ENCODE results near the gene IGF1. TPM values are rescaled to one million over a fixed set of nuclear protein-coding genes. Genes with fewer than 3 reads are reported as not detected.

The IGF1 gene
- total RNA-seq, 1 experiment from 2014 or later, result 0.68 TPM

- no peak overlapping the region for H3K4me3 ChIP-seq
- peaks cover 5% of the 10 kb centered on the region for H3K9me3 ChIP-seq (replicated peaks)
- no peaks in the 10 kb centered on the region for H3K27me3 ChIP-seq (replicated peaks)
- 0 out of 2 replicates have a peak overlapping the region, but pooled peaks have one; percentile 16 for H3K27ac ChIP-seq
- DNase-seq (ENCODE audit: low read depth in 1 of 2, low spot score in 2 of 2), result no peak
- H3K36me3 ChIP-seq, result no peaks in the 10 kb centered on the region
- peaks cover 12% of the 10 kb centered on the region for H3K4me1 ChIP-seq (replicated peaks)
These were observed 3.7 kb upstream of the IGF1 start for GRCh38 chr12:102484017-102484416.

DNA sequence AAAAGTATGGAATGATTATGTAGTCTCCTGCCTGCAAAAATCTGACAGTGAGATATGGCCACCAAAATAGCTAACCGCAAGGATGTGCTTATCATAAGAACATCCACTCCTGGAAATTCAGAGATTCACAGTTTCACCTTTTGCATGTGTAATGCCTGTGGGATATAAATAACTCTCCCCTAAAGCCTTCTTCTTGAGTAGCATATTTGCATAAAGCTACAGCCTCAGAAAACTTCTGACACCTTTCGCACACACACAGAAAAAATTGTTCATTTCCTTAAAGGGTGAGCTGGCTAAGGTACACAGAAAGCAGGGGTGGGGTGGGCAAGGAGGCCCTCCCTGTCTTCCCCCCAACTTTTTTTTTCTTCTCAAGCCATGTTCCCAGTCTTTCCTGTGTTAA, 3.1 kb upstream of the IGF1 start:
- Histone ChIP-seq H3K27me3 (replicated peaks) (no peaks in the 10 kb centered on the region), H3K36me3 (no peaks in the 10 kb centered on the region), H3K27ac (no peak overlapping the region), H3K9me3 (replicated peaks) (peaks cover 5% of the 10 kb centered on the region), H3K4me1 (replicated peaks) (peaks cover 18% of the 10 kb centered on the region), H3K4me3 (no peak overlapping the region)
- no peak for DNase-seq (ENCODE audit: low read depth in 1 of 2, low spot score in 2 of 2)

DNA sequence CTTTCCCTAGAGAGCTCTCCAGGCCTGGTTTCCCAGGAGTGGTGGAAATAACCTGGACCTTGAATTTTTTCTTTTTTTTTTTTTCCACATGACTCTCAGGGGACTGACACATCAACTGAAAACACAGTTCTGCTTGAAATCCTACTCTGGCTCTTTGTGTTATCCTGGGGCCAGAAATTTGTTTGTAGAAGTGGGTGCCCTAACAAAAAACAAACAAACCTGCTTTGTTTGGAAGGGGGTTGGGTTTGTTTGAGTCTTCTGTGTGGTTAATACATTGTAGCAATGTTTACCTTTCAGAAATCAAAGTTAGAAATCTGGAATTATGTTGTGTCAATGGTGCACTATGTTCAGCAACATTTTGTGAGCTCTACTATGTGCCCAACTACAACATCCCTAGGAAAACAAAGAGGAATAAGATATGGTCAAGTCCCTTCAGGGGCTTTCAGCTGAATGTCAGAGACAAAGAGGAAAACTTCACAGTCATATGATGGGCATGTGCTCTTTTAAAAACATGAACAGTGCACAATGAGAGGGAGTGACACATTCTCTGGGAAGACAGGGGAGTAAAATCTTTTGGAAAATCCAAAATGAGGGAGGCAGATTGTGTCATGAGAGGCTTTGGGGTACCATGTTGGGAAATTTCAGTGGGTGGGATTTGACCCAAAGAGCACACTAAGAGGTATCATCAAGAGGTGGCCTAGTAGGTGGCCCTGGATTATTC, 1.5 kb upstream of the IGF1 start:
- DNase-seq (ENCODE audit: low read depth in 1 of 2, low spot score in 2 of 2), result peak in 1 of 2 experiments; percentile 16
- H3K4me1 ChIP-seq (replicated peaks), result peaks cover 18% of the 10 kb centered on the region
- H3K36me3 ChIP-seq, result no peaks in the 10 kb centered on the region
- H3K4me3 ChIP-seq, result no peak overlapping the region
- H3K27me3 ChIP-seq (replicated peaks), result no peaks in the 10 kb centered on the region
- H3K9me3 ChIP-seq (replicated peaks), result peaks cover 5% of the 10 kb centered on the region
- no peak overlapping the region for H3K27ac ChIP-seq

GRCh38 chr12:102479939-102480338, 424 bp downstream of the IGF1 start:
- H3K4me3 ChIP-seq, result no peak overlapping the region
- no peak for DNase-seq (ENCODE audit: low read depth in 1 of 2, low spot score in 2 of 2)
- peaks cover 19% of the 10 kb centered on the region for H3K4me1 ChIP-seq (replicated peaks)
- H3K27me3 ChIP-seq (replicated peaks), result no peaks in the 10 kb centered on the region
- peaks cover 5% of the 10 kb centered on the region for H3K9me3 ChIP-seq (replicated peaks)
- no peak overlapping the region for H3K27ac ChIP-seq
- no peaks in the 10 kb centered on the region for H3K36me3 ChIP-seq

- DNase-seq (ENCODE audit: low read depth in 1 of 2, low spot score in 2 of 2), result no peak
- no peak overlapping the region for H3K4me3 ChIP-seq
These were observed 1.1 kb downstream of the IGF1 start for GRCh38 chr12:102479099-102479885.

GRCh38 chr12:102478405-102479098, 1.8 kb downstream of the IGF1 start:
- peak in 1 of 2 experiments; percentile 16 for DNase-seq (ENCODE audit: low read depth in 1 of 2, low spot score in 2 of 2)
- Histone ChIP-seq H3K4me1 (replicated peaks) (peaks cover 22% of the 10 kb centered on the region), H3K9me3 (replicated peaks) (peaks cover 5% of the 10 kb centered on the region), H3K4me3 (no peak overlapping the region), H3K27ac (no peak overlapping the region), H3K36me3 (no peaks in the 10 kb centered on the region), H3K27me3 (replicated peaks) (no peaks in the 10 kb centered on the region)

More at GRCh38 chr12:102479099-102479885, 1.1 kb downstream of the IGF1 start:
- H3K9me3 ChIP-seq (replicated peaks), result peaks cover 5% of the 10 kb centered on the region
- no peaks in the 10 kb centered on the region for H3K27me3 ChIP-seq (replicated peaks)
- H3K4me1 ChIP-seq (replicated peaks), result peaks cover 23% of the 10 kb centered on the region
- H3K27ac ChIP-seq, result no peak overlapping the region
- no peaks in the 10 kb centered on the region for H3K36me3 ChIP-seq

DNA sequence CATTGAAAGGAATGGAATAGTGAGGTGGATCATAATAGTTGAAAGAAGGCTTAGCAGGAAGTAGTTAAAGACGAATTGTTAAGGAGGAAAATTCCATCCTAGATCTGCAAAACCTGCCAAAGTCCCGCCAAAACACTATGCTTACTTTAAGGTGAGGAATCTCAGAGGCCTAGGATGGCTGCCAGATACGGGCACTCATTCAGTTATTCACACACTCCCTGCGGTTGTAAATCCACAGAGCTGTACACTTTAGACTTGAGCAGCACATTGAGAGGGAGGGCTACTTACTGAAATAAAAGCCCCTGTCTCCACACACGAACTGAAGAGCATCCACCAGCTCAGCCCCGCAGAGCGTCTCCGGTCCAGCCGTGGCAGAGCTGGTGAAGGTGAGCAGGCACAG, 5.0 kb downstream of the IGF1 start:
- Histone ChIP-seq H3K4me3 (no peak overlapping the region), H3K27me3 (replicated peaks) (no peaks in the 10 kb centered on the region), H3K36me3 (no peaks in the 10 kb centered on the region), H3K4me1 (replicated peaks) (peaks cover 15% of the 10 kb centered on the region), H3K9me3 (replicated peaks) (no peaks in the 10 kb centered on the region), H3K27ac (no peak overlapping the region)
- DNase-seq (ENCODE audit: low read depth in 1 of 2, low spot score in 2 of 2), result no peak

DNA sequence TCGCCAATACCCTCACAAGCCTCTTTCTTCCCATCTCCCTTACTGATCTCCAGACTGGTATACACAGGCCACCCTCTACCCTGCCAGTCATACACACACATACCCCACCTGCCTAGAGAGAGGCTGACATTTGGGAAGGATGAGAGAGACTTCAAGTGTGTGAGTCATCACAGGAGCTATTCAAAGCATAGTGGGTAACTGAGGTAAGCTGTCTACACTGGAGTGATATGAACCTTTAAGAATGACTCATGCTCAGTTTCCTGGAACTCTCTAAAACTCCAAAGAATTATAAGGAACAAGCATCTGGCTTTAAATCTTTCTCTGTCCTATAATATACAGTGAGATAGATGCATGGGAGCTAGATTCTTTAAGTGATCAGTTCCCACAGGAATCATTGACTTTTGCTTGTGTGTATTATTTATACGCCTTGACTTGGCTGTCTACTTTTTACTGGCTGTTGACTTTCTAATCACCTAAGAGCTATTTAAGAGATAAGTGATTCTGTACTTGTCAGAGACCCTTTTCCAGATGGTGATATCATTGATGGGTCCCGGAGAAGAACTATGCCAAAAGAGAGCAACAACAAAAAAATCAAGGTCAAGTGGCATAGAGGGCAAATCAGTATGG, 5.8 kb downstream of the IGF1 start:
- Histone ChIP-seq H3K4me3 (no peak overlapping the region), H3K36me3 (no peaks in the 10 kb centered on the region), H3K9me3 (replicated peaks) (no peaks in the 10 kb centered on the region), H3K4me1 (replicated peaks) (peaks cover 15% of the 10 kb centered on the region), H3K27me3 (replicated peaks) (no peaks in the 10 kb centered on the region), H3K27ac (no peak overlapping the region)
- DNase-seq (ENCODE audit: low read depth in 1 of 2, low spot score in 2 of 2), result peak in 1 of 2 experiments; percentile 17

DNA sequence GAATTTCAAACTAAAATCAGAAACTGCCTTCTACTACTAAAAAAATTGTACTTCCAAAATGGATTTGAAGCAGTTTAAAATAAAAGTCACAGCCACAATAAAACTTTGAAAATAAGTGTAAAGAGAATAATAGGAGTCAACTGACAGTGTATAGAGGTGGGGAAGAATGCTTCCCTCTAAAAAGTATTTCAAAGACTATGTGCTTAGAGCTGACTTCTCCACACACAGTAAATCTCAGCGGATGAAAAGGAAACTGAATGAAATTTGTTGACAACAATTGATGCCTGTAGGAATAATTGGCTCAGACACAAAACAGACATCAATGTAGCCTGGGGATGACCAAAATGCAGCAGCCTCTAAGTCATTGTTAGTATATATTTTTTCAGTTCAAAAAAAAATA, 7.9 kb downstream of the IGF1 start:
- Histone ChIP-seq H3K36me3 (no peaks in the 10 kb centered on the region), H3K4me1 (replicated peaks) (peaks cover 8% of the 10 kb centered on the region), H3K4me3 (no peak overlapping the region), H3K27ac (no peak overlapping the region), H3K9me3 (replicated peaks) (no peaks in the 10 kb centered on the region), H3K27me3 (replicated peaks) (no peaks in the 10 kb centered on the region)
- DNase-seq (ENCODE audit: low read depth in 1 of 2, low spot score in 2 of 2), result no peak

DNA sequence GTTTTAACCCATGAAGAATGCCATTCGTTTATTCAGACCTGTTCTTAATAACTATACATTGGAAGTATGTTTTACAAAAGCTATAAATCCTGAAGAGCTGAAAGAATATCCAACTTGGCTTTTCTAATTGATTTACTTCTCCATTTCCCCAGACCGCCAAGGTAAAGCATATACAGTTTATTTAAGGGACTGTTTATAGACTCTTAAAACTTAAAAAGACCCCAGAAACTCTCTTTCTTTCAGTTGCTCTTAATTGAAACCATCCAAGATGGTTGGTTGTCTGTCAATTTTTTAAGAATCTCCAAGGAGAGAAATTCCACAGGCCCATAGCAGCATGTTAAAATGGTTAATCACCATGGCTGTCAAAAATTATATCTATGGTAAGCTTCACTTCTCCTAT, 8.8 kb downstream of the IGF1 start:
- Histone ChIP-seq H3K4me1 (replicated peaks) (peaks cover 8% of the 10 kb centered on the region), H3K4me3 (no peak overlapping the region), H3K27ac (no peak overlapping the region), H3K9me3 (replicated peaks) (no peaks in the 10 kb centered on the region), H3K27me3 (replicated peaks) (no peaks in the 10 kb centered on the region), H3K36me3 (no peaks in the 10 kb centered on the region)
- DNase-seq (ENCODE audit: low read depth in 1 of 2, low spot score in 2 of 2), result no peak

- Histone ChIP-seq H3K27me3 (replicated peaks) (no peaks in the 10 kb centered on the region), H3K4me3 (no peak overlapping the region), H3K27ac (no peak overlapping the region), H3K36me3 (no peaks in the 10 kb centered on the region), H3K9me3 (replicated peaks) (no peaks in the 10 kb centered on the region), H3K4me1 (replicated peaks) (peaks cover 8% of the 10 kb centered on the region)
- no peak for DNase-seq (ENCODE audit: low read depth in 1 of 2, low spot score in 2 of 2)
These were observed 9.4 kb downstream of the IGF1 start for GRCh38 chr12:102470945-102471344.

DNA sequence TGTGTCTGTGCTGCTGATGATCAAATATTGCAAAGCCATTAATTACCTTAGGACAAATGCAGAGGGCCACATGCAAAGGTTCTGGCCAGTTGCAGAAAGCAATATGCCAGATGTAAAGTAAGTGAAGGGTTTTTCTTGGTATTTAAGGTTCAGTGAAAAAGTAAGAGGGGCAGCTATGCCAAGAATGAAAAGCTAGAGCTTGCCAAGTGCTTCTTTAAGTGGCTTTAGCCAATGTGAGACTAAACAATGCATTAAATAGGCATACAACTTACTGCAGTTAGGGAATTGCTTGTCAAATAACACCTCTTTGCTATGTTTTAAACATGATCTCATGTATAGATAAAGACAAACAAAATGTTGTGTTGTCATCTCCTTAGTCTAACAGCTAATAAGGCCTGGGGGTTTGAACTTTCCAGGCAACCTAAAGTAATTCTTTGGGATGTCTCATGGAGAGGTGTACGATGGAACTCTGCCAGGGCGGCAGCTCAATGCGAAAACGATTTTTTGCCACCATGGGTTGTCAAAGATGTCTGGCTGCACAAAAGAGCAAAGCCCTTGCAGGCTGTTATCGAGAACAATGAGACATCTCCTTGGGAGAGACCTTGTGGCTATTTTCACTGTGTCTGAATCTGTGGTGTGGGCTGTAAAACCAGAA, 12.0 kb downstream of the IGF1 start:
- no peaks in the 10 kb centered on the region for H3K27me3 ChIP-seq (replicated peaks)
- H3K4me3 ChIP-seq, result no peak overlapping the region
- DNase-seq (ENCODE audit: low read depth in 1 of 2, low spot score in 2 of 2), result no peak
- H3K4me1 ChIP-seq (replicated peaks), result no peaks in the 10 kb centered on the region
- no peaks in the 10 kb centered on the region for H3K36me3 ChIP-seq
- no peak overlapping the region for H3K27ac ChIP-seq
- no peaks in the 10 kb centered on the region for H3K9me3 ChIP-seq (replicated peaks)
